NCI-H82 treated with DMSO at 0.1 percent for 48 hours (cell line): Measurements from ENCODE around the gene CDCA4.

Experiments used
- DNase-seq: peaks from one replicate; lab custom pipeline; 2025; ENCODE audit not compliant: unreplicated experiment; lab: John Stamatoyannopoulos, UW

Gene CDCA4

GRCh38 chr14:105015242-105015641, 5.6 kb downstream of the CDCA4 start:
- DNase-seq = no peak

- no peak for DNase-seq
Observed at GRCh38 chr14:105014631-105015030, 6.3 kb downstream of the CDCA4 start.

- no peak for DNase-seq
Observed at GRCh38 chr14:105014032-105014431, 6.9 kb downstream of the CDCA4 start.

DNA sequence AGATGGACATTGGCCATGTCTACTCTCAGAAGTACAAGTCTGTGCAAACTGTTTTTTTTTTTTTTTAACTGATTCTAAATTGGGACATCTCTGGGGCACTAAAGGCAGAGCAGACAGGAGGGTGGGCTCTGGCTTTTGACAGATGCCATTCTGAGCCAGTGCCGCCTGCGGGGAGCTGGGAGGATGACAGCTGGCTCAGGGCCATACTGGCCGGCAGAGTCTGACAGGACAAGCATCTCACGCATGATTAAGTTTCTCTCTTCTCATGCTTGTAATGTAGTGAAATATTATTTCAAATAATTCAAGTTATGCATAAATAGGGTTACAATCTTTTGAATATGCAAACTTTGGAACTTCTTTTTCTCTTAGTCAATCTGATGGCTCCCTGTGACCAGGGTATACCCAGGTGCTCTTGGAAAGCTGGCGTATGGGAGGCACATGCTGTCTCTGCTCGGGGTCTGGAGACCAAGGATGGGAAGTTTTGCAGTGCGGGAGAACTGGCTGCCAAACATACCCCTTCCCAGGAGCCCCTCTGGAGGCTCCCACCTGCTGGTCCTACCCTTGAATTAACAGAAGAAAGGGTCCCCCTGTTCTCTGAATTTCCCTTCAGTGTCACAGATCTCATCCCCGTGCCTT, 7.6 kb downstream of the CDCA4 start:
- no peak for DNase-seq

DNA sequence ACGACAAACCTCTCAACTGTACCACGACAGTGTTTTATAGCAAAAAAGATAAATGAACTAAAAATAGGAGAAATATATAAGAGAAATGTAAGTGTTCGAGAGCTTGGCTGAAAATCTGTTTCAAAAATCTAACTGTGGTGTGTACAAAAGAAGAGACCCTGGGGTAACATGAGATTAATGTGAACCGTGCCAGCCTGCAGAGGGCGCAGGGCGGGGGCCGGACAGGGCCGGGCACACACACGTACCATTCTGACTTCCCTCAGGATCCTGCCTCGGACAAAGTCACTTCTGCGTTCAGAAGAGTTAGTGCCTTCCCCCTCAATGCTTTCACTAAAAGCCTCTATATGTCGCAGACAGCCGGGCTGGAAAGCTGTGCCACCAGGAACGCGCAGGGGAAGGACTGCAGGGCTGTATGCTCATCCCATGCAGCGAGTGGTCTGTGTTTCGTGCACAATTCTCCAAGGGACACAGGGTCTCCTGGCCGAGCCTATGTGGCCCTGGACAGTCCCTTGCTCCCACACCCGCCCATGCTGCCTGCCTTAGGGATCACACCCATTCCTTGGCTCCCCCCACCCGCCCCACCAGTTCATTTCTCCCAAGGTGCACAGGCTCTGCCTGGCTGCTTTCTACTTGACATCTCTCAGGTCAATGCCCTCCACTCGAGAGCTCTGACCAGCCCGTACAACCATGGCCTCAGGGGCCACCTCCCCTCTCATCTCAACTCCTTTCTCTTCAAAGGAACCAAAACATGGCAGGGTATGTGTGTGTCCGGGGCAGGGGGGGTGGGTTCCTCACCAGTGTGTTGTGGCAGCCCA, 8.5 kb downstream of the CDCA4 start:
- DNase-seq = no peak

DNA sequence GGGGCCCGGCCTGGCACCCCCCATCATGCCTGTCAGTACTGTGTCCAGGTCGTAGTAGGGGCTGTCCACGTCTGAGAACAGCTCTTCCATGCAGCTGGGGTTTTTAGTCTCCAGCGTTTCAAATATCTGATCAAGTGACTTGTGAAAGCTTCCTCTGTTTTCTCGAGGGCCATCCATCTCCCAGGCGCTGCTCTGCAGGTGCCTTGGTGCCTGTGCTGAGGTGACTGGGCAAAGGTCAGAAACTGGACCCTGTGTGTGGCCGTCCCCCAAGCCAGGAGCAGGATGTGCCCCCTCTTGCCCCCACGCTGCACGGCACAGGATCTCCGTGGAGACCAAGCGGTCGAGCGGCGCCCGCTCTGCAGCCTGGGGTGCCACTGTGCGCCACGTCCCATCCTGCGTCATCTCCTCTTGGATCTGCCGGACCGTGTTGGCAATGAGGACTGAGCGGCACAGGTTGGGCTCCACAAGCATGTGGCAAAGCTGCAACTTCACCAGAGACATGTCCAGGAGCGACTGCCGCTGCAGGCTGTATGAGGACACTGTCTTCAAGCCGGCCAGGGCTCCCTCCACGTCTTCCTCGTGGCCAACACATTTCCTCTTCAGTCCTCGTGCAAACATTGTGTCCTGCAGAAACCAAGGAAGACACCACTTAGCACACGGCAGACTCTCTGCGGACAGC, 9.4 kb downstream of the CDCA4 start:
- DNase-seq = no peak

DNA sequence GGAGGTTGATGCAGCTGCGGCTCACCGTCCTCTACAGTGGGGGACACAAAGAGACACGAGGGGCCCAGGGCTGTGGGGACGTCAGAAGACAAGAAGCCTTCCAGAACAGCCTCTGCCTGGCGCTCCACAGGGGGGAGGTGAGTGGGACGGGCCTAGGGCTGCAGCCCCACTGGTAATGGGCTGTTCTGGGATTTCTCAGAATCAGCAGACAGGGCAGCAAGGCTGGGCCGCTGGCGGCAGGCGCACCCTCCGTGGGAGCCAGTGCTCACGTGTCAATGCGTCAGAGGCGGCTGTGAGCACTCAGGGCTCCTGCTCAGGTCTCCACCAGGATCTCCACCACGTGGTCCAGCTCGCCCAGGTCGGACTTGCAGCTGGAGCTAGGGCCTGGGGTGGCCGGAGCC, 10.0 kb downstream of the CDCA4 start:
- no peak for DNase-seq

GRCh38 chr14:105010106-105010505, 10.8 kb downstream of the CDCA4 start:
- DNase-seq = no peak

DNA sequence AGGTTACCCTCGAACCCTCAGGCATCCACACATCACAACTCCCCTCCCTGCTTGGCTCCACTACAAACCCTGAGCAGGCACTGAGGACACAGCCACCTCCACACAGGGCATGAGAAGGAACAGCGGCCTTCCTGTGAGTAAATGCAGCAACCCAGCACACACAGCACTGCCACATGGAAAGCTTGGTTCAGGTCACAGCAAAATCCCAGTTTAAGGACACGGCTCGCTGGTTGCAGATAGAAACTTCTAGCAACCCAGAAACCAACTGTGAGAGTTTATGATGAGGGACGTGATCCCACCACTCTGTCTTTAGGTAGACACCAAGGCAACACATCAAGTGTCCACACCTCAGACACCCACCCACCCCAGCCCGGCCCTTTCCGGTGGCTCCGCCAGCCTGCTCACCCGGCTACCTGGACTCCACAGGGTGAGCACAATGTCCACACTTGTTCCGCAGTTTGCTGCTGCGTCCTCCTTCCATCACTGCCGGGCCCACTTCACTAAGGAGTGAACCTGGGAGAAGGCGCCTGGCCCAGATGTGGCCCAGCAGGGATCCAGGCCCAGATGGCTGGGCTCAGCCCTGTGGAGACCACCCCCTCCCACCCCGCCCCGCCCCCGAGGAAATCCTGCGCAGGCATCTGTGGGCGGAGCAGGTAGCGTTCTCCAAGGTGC, 13.2 kb downstream of the CDCA4 start:
- DNase-seq = no peak

GRCh38 chr14:105006831-105007592, 13.9 kb downstream of the CDCA4 start:
- DNase-seq = no peak

DNA sequence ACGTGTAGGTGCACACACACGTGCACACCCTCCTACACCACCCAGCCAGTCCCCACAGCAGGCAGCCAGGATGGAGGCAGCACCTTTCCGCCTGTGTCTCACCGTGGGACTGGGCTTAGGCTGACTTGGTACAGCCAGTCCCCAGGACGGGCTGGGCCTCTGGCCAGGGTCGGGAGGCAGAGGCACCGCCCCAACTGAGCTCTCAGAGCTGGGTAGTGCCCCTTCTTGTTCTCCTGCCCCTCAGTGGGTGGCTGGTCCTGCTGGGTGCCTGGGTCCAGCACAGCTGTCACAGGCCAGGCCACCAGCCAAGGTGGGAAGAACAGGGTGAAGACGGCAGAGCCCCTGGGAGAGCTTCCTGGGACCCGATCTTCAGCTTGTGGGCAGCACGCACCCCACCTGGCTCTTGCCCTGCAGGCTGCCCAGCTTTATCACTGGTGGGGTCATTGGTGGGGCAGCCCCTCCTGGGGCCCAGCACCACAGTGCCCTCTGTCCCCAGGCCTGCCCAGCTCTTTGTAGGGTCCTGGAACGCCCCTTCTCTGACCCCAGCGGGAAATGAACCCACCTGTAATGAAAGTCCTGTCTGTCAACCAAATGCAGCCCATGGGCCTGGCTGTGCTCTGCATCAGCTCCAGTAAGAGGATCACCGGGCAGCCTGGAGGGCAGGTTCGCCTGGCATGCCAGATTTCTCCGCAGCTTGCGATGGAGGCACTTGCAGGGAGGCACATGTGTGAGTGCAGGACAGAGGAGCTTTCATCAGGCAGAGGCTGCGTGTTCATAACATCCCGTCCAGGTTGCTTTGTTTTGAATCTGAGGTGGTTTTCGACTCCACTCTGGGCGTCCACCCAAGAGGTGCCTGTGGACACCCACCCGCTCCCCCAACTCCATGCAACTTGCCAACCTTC, 14.7 kb downstream of the CDCA4 start:
- DNase-seq = no peak

DNA sequence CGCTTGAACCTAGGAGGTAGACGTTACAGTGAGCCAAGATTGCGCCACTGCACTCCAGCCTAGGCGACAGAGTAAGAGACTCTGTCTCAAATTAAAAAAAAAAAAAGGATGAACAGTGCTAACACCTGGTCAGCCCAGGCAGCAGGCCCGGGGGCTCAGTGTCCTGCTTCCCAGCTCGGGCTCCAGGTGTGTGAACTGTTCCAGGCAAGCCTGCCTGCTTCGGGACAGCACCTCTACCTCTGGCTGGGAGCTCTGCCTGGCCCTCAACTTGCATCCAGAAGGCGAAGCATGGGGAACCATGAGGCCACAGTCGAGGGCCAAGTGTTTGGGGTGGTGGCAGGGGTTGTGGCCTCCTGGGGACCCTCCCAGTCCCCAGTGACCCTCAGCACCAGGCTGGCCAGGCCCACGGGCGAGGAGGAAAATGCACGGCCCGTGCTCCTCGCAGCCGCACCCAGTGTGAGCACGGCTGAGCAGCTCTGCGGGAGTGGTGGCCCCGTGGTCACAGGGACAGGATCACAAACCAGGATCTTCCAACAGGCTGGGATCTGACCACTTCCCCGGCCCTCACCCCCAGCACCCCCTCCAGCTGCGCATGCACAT, 15.5 kb downstream of the CDCA4 start:
- DNase-seq = no peak

DNA sequence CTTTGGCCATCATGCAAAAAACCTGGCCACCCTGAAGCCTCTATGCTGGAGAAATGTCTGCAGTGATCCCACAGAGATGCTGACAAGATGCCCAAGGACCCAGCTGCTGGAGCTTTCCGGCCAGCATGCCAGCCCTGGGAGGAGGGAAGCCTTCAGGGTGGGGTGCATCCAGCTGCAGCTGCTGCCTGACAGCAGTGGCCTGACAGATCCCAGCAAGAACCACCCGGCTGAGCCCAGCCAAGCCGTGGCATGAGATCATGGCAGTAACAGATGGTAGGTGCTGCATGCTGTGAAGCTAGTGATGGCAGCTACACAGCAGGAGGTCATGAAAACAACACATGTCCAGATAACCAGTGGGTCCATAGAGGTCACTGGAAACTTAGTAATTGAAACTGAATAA, 21.5 kb downstream of the CDCA4 start:
- DNase-seq = no peak

DNA sequence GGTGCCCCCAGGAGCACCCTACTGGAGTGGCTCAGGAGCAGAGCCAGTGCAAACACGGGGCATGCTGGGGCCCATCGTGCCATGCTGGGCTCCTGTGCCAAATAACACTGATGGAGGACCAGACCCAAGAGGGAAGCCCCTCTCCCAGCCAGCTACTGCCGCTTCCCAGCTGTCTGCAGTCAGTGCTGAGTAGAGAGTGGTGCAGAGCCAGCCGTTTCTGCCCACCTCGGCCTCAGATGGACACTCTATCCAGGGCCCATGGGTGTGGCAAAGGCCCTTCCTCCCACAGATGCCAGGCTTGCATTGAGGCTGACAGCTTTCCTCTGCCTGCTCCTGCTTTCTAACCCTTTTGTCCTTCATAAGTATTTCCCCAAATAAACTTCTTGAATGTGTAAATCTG, 22.1 kb downstream of the CDCA4 start:
- no peak for DNase-seq

- DNase-seq = no peak
Observed at GRCh38 chr14:104996483-104996882, 24.4 kb downstream of the CDCA4 start.

- DNase-seq = no peak
Observed at GRCh38 chr14:104996032-104996431, 24.9 kb downstream of the CDCA4 start.

GRCh38 chr14:104994978-104995377, 25.9 kb downstream of the CDCA4 start:
- no peak for DNase-seq

DNA sequence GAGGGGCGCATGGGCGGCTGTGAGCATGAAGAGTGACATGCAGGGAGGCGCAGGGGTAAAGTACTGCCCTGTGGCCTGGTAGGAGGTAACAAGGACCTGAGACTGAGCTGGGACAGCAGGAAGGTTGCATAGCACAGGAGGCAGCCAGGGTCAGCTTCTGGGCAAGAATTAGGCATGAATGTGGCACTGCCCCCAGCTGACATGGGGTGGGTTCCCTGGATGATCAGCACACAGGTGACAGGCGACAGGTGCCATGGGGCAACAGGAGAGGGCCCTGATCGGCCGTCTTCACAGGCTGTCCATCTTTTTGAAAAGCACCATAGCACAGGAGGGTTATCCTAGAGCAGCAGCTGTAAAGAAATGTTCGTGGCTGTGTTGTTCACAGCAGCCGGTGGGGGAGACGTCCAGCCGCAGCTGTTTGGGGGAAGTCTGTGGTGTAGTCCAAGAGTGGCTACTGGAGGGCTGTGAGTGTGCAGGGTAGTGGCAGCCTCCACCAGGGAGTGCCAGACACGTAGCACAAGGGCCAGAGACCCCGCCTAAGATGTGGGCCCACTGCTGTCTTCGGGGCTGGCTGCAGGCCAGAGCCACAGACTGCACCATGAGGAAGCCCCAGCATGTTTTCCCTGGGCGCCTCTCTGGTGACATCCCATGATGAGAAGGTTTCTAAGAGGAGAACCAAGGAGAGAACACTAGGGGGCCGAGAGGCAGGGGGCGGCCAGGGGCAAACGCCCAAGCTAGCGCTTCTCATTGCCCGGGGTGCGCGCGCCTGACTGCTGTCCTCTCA, 26.9 kb downstream of the CDCA4 start:
- no peak for DNase-seq

GRCh38 chr14:104993306-104993705, 27.6 kb downstream of the CDCA4 start:
- no peak for DNase-seq
